ENCODE results near the gene MTG2. TPM values are rescaled to one million over a fixed set of nuclear protein-coding genes. Genes with fewer than 3 reads are reported as not detected.

MTG2 gene
- total RNA-seq, 1 experiment from 2014 or later, result 87.3 TPM

GRCh38 chr20:62227591-62227976 lies 44.8 kb downstream of the MTG2 start:
- Histone ChIP-seq H3K27me3 (peaks cover 39% of the 10 kb centered on the region), H3K36me3 (no peaks in the 10 kb centered on the region), H3K4me3 (no peak overlapping the region), H3K9me3 (0 out of 2 replicates have a peak, but pooled peaks cover 3% of the 10 kb centered on the region)
- DNase-seq, result no peak

- no peak overlapping the region for H3K4me3 ChIP-seq
- 0 out of 2 replicates have a peak, but pooled peaks cover 3% of the 10 kb centered on the region for H3K9me3 ChIP-seq
- no peaks in the 10 kb centered on the region for H3K36me3 ChIP-seq
- DNase-seq, result no peak
- H3K27me3 ChIP-seq, result peaks cover 32% of the 10 kb centered on the region
Measured at GRCh38 chr20:62227977-62228958, 45.4 kb downstream of the MTG2 start.

GRCh38 chr20:62228982-62229545 lies 46.2 kb downstream of the MTG2 start:
- H3K4me3 ChIP-seq, result no peak overlapping the region
- no peaks in the 10 kb centered on the region for H3K36me3 ChIP-seq
- 0 out of 2 replicates have a peak, but pooled peaks cover 3% of the 10 kb centered on the region for H3K9me3 ChIP-seq
- H3K27me3 ChIP-seq, result peaks cover 26% of the 10 kb centered on the region
- no peak for DNase-seq

- Histone ChIP-seq H3K27me3 (peaks cover 20% of the 10 kb centered on the region), H3K4me3 (no peak overlapping the region), H3K9me3 (0 out of 2 replicates have a peak, but pooled peaks cover 3% of the 10 kb centered on the region), H3K36me3 (no peaks in the 10 kb centered on the region)
- no peak for DNase-seq
Measured at GRCh38 chr20:62229667-62230066, 46.8 kb downstream of the MTG2 start.

GRCh38 chr20:62230276-62230675 lies 47.4 kb downstream of the MTG2 start:
- Histone ChIP-seq H3K4me3 (no peak overlapping the region), H3K9me3 (0 out of 2 replicates have a peak, but pooled peaks cover 3% of the 10 kb centered on the region), H3K36me3 (no peaks in the 10 kb centered on the region), H3K27me3 (peaks cover 14% of the 10 kb centered on the region)
- no peak for DNase-seq

GRCh38 chr20:62230696-62231095 lies 47.9 kb downstream of the MTG2 start:
- H3K36me3 ChIP-seq, result no peaks in the 10 kb centered on the region
- peaks cover 12% of the 10 kb centered on the region for H3K27me3 ChIP-seq
- no peak for DNase-seq
- H3K9me3 ChIP-seq, result 0 out of 2 replicates have a peak, but pooled peaks cover 3% of the 10 kb centered on the region
- H3K4me3 ChIP-seq, result no peak overlapping the region

- H3K4me3 ChIP-seq, result no peak overlapping the region
- DNase-seq, result no peak
- 0 out of 2 replicates have a peak, but pooled peaks cover 3% of the 10 kb centered on the region for H3K9me3 ChIP-seq
- H3K27me3 ChIP-seq, result peaks cover 6% of the 10 kb centered on the region
- H3K36me3 ChIP-seq, result no peaks in the 10 kb centered on the region
Measured at GRCh38 chr20:62231292-62231691, 48.5 kb downstream of the MTG2 start.

- Histone ChIP-seq H3K36me3 (no peaks in the 10 kb centered on the region), H3K27me3 (no peaks in the 10 kb centered on the region), H3K4me3 (no peak overlapping the region), H3K9me3 (0 out of 2 replicates have a peak, but pooled peaks cover 3% of the 10 kb centered on the region)
- no peak for DNase-seq
Measured at GRCh38 chr20:62232194-62232593, 49.4 kb downstream of the MTG2 start.

GRCh38 chr20:62232770-62233645 lies 50.2 kb downstream of the MTG2 start:
- no peaks in the 10 kb centered on the region for H3K36me3 ChIP-seq
- H3K4me3 ChIP-seq, result no peak overlapping the region
- no peak for DNase-seq
- no peaks in the 10 kb centered on the region for H3K27me3 ChIP-seq
- H3K9me3 ChIP-seq, result 0 out of 2 replicates have a peak, but pooled peaks cover 3% of the 10 kb centered on the region

- Histone ChIP-seq H3K9me3 (0 out of 2 replicates have a peak, but pooled peaks cover 3% of the 10 kb centered on the region), H3K4me3 (no peak overlapping the region), H3K36me3 (no peaks in the 10 kb centered on the region), H3K27me3 (no peaks in the 10 kb centered on the region)
- no peak for DNase-seq
Measured at GRCh38 chr20:62233684-62234083, 50.9 kb downstream of the MTG2 start.

GRCh38 chr20:62234339-62234738 lies 51.5 kb downstream of the MTG2 start:
- no peaks in the 10 kb centered on the region for H3K36me3 ChIP-seq
- DNase-seq, result no peak
- H3K9me3 ChIP-seq, result no peaks in the 10 kb centered on the region
- H3K4me3 ChIP-seq, result no peak overlapping the region
- no peaks in the 10 kb centered on the region for H3K27me3 ChIP-seq

- H3K36me3 ChIP-seq, result peaks cover 5% of the 10 kb centered on the region; the same call in 1 of the 2 replicates
Measured at GRCh38 chr20:62235001-62235776, 52.4 kb downstream of the MTG2 start.

GRCh38 chr20:62235777-62236157 lies 52.9 kb downstream of the MTG2 start:
- H3K36me3 ChIP-seq, result peaks cover 7% of the 10 kb centered on the region; the same call in 1 of the 2 replicates
- no peaks in the 10 kb centered on the region for H3K27me3 ChIP-seq
- H3K4me3 ChIP-seq, result no peak overlapping the region
- no peaks in the 10 kb centered on the region for H3K9me3 ChIP-seq
- DNase-seq, result no peak

More at GRCh38 chr20:62235001-62235776, 52.4 kb downstream of the MTG2 start:
- no peak for DNase-seq
- Histone ChIP-seq H3K27me3 (no peaks in the 10 kb centered on the region), H3K9me3 (no peaks in the 10 kb centered on the region), H3K4me3 (no peak overlapping the region)

GRCh38 chr20:62236200-62236599 lies 53.4 kb downstream of the MTG2 start:
- H3K9me3 ChIP-seq, result no peaks in the 10 kb centered on the region
- no peak overlapping the region for H3K4me3 ChIP-seq
- H3K36me3 ChIP-seq, result peaks cover 8% of the 10 kb centered on the region; the same call in 1 of the 2 replicates
- H3K27me3 ChIP-seq, result no peaks in the 10 kb centered on the region
- no peak for DNase-seq

- Histone ChIP-seq H3K27me3 (no peaks in the 10 kb centered on the region), H3K36me3 (peaks cover 16% of the 10 kb centered on the region), H3K9me3 (no peaks in the 10 kb centered on the region), H3K4me3 (no peak overlapping the region)
- DNase-seq, result no peak
Measured at GRCh38 chr20:62236766-62237513, 54.1 kb downstream of the MTG2 start.

Measured in MG63 (cell line).